Fibroblast of villous mesenchyme (primary cell): ENCODE measurements around the gene USP30. TPM values are rescaled to one million over a fixed set of nuclear protein-coding genes. Genes with fewer than 3 reads are reported as not detected.
"Not testable (repeated sequence)": the region's sequence is repeated elsewhere in the genome, so short reads cannot be mapped to it uniquely, and the experiment has no call there.

Experiments used
- DNase-seq: peaks from one replicate; pipeline ENCODE4 v3.0.0-alpha.2; 2010; ENCODE audit warnings: low read depth
- H3K4me3 ChIP-seq: 2 replicates; pipeline ENCODE4 v1.5.1; 2011; ENCODE audit warnings: low read depth, mild to moderate bottlenecking, low read length
- total RNA-seq: library from RNA; depleted of rRNA; stranded (reverse); fragments of >200 nt; gene quantifications from 2 replicates; pipeline ENCODE4 v1.2.3, GENCODE V29; 2012
- TF ChIP-seq, protein P1 (sequence below): IDR thresholded peaks from 2 replicates; pipeline ENCODE4 v1.5.1; 2012; ENCODE audit warnings: low read depth, mild to moderate bottlenecking, low read length; ENCODE audit not compliant: insufficient read depth

The USP30 gene
- total RNA-seq, 1 donor: 9.1 TPM

DNA sequence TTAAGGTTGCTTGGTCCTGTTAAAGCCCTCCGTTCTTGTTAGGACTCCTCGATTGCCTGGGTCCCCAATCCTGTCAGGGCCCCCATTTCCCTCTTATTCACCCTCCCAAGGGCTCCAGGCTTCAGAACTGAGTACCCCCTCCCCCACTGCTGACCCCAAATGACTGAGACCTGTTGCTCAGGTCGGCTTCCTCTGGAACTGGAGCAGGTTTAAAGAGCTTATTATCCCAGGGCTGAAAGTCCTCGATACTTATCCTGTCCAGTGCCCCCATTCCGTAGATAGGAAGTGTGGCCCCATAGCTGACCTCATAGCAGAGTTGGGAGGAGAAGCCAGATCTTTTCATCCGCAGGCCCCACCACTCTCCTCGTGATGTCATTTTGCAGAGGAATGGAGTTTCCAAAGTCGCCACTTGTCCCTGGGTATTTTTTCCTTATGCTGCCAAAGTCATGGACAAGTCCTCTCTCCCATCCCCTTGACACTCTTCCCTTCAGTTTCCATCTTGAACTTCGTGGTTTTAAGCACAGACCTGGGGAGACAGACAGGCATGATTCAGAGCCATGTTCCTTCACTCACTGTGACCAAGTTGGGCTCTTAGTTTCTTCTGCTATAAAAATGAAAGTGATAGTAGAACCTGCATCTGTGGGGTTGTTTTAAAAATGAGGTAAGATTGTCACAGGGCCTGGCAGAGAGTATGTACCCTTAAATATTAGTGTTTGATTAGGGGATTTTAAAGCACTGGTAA lies 1.2 kb downstream of the USP30 start:
- peak; percentile 26 for DNase-seq
- peak overlapping the region; percentile 97 for H3K4me3 ChIP-seq
- TF ChIP-seq, protein P1, sequence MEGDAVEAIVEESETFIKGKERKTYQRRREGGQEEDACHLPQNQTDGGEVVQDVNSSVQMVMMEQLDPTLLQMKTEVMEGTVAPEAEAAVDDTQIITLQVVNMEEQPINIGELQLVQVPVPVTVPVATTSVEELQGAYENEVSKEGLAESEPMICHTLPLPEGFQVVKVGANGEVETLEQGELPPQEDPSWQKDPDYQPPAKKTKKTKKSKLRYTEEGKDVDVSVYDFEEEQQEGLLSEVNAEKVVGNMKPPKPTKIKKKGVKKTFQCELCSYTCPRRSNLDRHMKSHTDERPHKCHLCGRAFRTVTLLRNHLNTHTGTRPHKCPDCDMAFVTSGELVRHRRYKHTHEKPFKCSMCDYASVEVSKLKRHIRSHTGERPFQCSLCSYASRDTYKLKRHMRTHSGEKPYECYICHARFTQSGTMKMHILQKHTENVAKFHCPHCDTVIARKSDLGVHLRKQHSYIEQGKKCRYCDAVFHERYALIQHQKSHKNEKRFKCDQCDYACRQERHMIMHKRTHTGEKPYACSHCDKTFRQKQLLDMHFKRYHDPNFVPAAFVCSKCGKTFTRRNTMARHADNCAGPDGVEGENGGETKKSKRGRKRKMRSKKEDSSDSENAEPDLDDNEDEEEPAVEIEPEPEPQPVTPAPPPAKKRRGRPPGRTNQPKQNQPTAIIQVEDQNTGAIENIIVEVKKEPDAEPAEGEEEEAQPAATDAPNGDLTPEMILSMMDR: no peak

DNA sequence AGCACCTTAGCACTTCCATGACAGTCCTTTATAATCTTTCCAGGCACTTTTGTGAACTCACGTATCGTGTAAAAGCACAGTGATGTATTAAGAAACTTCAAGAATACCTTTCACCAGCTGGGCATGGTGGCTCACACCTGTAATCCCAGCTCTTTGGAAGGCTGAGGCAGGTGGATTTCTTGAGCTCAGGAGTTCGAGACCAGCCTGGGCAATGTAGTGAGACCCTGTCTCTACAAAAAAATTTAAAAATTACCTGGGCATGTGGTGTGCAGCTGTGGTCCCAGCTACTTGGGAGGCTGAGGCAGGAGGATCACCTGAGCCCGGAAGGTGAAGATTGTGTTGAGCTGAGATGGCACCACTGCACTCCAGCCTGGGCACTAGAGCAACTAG lies 1.7 kb downstream of the USP30 start:
- DNase-seq: not testable (repeated sequence)
- peak overlapping the region; percentile 97 for H3K4me3 ChIP-seq

DNA sequence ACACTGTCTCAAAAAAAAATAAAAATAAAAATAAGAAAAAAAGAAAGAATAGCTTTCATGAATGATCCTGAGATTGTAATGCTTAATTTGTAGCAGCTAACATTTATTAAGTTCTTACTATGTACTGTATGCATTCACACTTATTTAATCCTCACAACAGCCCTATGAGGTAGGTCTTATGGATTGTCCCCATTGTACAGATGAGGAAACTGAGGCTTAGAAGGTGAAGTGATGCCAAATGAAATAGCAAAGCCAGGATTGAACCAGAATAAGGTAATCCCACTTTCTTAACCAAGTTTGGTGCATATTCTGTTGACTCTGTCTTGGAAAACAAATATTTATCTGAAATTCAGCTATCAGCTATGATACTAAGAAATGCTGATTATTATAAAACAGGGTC lies 2.1 kb downstream of the USP30 start:
- TF ChIP-seq, protein P1: no peak
- no peak overlapping the region for H3K4me3 ChIP-seq
- DNase-seq: no peak

DNA sequence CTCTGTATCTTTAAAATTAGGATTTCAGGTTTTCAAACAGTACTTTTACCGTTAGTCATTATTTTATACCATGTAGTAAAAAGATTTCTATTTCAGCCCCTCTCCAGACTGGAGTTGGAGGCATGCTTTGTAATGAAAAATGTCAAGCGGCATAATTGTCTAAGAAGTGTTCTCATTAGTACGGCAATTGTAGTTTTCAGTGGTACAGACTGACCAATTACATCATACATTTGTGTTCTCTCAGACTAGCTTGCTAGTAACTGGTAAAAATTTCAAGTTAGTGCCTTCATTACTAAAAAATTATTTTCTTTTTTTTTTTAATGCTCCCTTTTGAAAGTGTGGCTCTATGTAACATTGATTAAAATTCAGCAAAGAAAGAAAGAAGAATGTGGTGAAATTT lies 4.5 kb downstream of the USP30 start:
- DNase-seq: no peak
- TF ChIP-seq, protein P1: no peak
- no peak overlapping the region for H3K4me3 ChIP-seq

DNA sequence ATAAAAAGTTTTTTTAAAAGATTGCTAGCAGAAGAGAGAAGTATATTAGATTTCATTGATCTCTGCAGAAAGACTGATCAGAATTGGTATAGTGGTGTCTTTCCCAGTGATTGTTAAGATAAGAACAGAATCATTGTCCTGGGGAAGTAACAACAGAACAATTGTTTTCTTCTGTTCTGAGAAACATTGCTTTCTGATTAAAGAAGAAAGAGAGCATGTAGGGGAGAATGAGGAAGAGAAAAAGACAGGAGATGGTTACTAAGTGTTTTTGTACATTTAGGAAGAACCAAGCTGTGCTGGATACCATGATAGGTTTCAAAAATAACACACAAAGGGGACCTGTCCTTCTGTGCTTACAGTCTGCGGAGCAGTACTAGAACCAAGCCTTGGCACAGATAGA lies 5.0 kb downstream of the USP30 start:
- no peak for DNase-seq
- H3K4me3 ChIP-seq: no peak overlapping the region
- TF ChIP-seq, protein P1: no peak

DNA sequence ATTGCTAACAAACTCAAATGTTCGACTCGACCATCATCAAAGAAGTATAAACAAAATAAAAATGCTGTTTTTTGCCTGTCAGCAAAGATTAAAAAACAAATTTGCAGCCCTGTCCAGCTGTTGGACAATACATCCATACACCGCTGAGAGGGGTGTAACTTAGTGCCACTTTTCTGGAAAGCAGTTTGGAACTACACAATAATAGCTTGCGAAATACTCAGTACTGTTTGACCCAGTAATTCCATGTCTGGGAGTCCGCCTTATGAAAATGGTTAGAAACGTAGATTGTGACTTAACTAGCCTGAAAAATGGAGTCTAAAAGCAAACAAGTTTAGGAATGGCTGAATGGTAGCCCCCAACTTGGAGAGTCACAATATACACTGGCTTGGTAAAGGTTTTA lies 6.4 kb downstream of the USP30 start:
- H3K4me3 ChIP-seq: no peak overlapping the region
- DNase-seq: no peak
- TF ChIP-seq, protein P1: no peak

DNA sequence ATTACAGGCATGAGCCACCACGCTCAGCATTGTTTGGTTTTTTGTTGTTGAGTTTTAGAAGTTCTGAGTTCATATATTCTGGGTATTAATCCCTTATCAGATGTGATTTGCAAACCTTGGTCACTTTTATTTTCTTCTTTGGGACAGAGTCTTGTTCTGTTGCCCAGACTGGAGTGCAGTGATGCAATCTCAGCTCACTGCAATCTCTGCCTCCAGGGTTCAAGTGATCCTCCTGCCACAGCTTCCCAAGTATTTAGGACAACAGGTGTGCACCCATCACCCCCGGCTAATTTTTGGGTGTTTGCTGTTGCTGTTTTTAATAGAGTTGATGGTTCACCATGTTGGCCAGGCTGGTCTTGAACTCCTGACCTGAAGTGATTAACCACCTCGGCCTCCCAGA lies 11.8 kb downstream of the USP30 start:
- DNase-seq: no peak
- no peak overlapping the region for H3K4me3 ChIP-seq
- TF ChIP-seq, protein P1: no peak
